Gastrocnemius medialis (tissue), 4 donors: Measurements from ENCODE around the gene SPO11. TPM values are rescaled to one million over a fixed set of nuclear protein-coding genes. Genes with fewer than 3 reads are reported as not detected.

ENCODE experiments used
- ATAC-seq, 2 donors: fragments of 150-250 bp; one replicate each; pipeline ENCODE4 v1.9.1; 2016
- DNase-seq, 2 donors: peaks; one replicate each; pipeline ENCODE4 v3.0.0-alpha.2; 2019
- H3K27ac ChIP-seq, 4 donors: fragments of 200-600 bp; sonication (generic); 1 replicate in 1 of 4; 2 replicates in 3 of 4; pipeline ENCODE4 v1.5.1; 2016 to 2018; ENCODE audit warnings: mild to moderate bottlenecking in 2 of 4, moderate library complexity in 1 of 4
- H3K27me3 ChIP-seq, 3 donors: fragments of 200-600 bp; sonication (generic) in 2 of 3; 1 replicate in 1 of 3; 2 replicates in 2 of 3; pipeline versions ENCODE4 v1.5.1 to v1.6.0; 2016 to 2019; ENCODE audit warnings: mild to moderate bottlenecking in 1 of 3, moderate library complexity in 1 of 3
- H3K36me3 ChIP-seq, 2 donors: fragments of 200-600 bp; sonication (generic) in 1 of 2; one replicate each; pipeline ENCODE4 v1.5.1; 2017 to 2018
- H3K4me1 ChIP-seq, 2 donors: fragments of 200-600 bp; sonication (generic) in 1 of 2; one replicate each; pipeline ENCODE4 v1.5.1; 2016 to 2017; ENCODE audit warnings: mild to moderate bottlenecking in 2 of 2
- H3K4me3 ChIP-seq, 4 donors: fragments of 200-600 bp; sonication (generic) in 3 of 4; 1 replicate in 1 of 4; 2 replicates in 3 of 4; pipeline ENCODE4 v1.5.1; 2016 to 2019; ENCODE audit warnings: mild to moderate bottlenecking in 2 of 4
- H3K9me3 ChIP-seq, 3 donors: fragments of 200-600 bp; sonication (generic) in 2 of 3; 1 replicate in 1 of 3; 2 replicates in 2 of 3; pipeline ENCODE4 v1.5.1; 2016 to 2019
- CTCF ChIP-seq, 5 experiments: fragments of 450-650 bp in 3 of 5; fragments of 200-600 bp in 2 of 5; sonication (generic) in 2 of 5; IDR thresholded peaks in 4 of 5; conservative IDR thresholded peaks in 1 of 5; 1 replicate in 4 of 5; 2 replicates in 1 of 5; pipeline ENCODE4 v1.5.1; 2016 to 2019; ENCODE audit warnings: antibody characterized with exemption in 5 of 5, mild to moderate bottlenecking in 3 of 5, moderate library complexity in 3 of 5
- POLR2A ChIP-seq, 2 donors: fragments of 450-650 bp; IDR thresholded peaks; one replicate each; pipeline ENCODE4 v1.6.1; 2017; ENCODE audit warnings: antibody characterized with exemption in 2 of 2, mild to moderate bottlenecking in 2 of 2, moderate library complexity in 2 of 2
- in situ Hi-C, 4 donors: fragments of 200-750 bp; cut with MboI; loops; one replicate each; pipeline versions ENCODE4 v1.15.0 to v1.8.0; 2017; ENCODE audit warnings: low sequenced_read_pairs in 4 of 4
- intact Hi-C: fragments of 100-400 bp; cut with DNase I; formaldehyde crosslinking; loops from one replicate; pipeline ENCODE4 v1.15.1; 2023; ENCODE audit warnings: low total_unique reads
- total RNA-seq, 4 donors: library from RNA; depleted of rRNA; stranded (reverse); fragments of >200 nt; gene quantifications; one replicate each; pipeline versions ENCODE4 v1.1.0 to v1.2.3, GENCODE V29; 2016

SPO11 gene
- total RNA-seq, 4 donors from 2014 or later = not detected

GRCh38 chr20:57321142-57321541, 8.5 kb upstream of the SPO11 start:
- Histone ChIP-seq H3K9me3 (no peaks in the 10 kb centered on the region), H3K27me3 (peaks cover 5 to 11% (median 7%) of the 10 kb centered on the region in 3 donors), H3K4me1 (no peaks in the 10 kb centered on the region), H3K36me3 (no peaks in the 10 kb centered on the region), H3K27ac (no peak overlapping the region), H3K4me3 (no peak overlapping the region)
- ATAC-seq (no peak), DNase-seq (no peak)
- intact Hi-C loops (no loop called here), in situ Hi-C loops (no loop called here)
- TF ChIP-seq POLR2A (IDR thresholded peaks at IDR 0.05) = no peak
- TF ChIP-seq CTCF (IDR thresholded peaks at IDR 0.05 in 4 of 5, conservative IDR thresholded peaks at IDR 0.05 in 1 of 5) = no peak

GRCh38 chr20:57322476-57322875, 7.1 kb upstream of the SPO11 start:
- H3K4me1 ChIP-seq = no peaks in the 10 kb centered on the region
- ATAC-seq (no peak), DNase-seq (no peak)
- no peak overlapping the region for H3K27ac ChIP-seq
- H3K27me3 ChIP-seq = peaks cover 5 to 11% (median 7%) of the 10 kb centered on the region in 3 donors
- in situ Hi-C loops (no loop called here), intact Hi-C loops (no loop called here)
- no peak for TF ChIP-seq CTCF (IDR thresholded peaks at IDR 0.05 in 4 of 5, conservative IDR thresholded peaks at IDR 0.05 in 1 of 5)
- TF ChIP-seq POLR2A (IDR thresholded peaks at IDR 0.05) = no peak
- H3K9me3 ChIP-seq = no peaks in the 10 kb centered on the region
- H3K36me3 ChIP-seq = no peaks in the 10 kb centered on the region
- H3K4me3 ChIP-seq = no peak overlapping the region

- Histone ChIP-seq H3K4me3 (no peak overlapping the region), H3K36me3 (no peaks in the 10 kb centered on the region), H3K9me3 (no peaks in the 10 kb centered on the region), H3K4me1 (no peaks in the 10 kb centered on the region), H3K27me3 (peaks cover 5 to 11% (median 7%) of the 10 kb centered on the region in 3 donors), H3K27ac (no peak overlapping the region)
- DNase-seq (no peak), ATAC-seq (no peak)
- in situ Hi-C loops (no loop called here), intact Hi-C loops (no loop called here)
- TF ChIP-seq CTCF (IDR thresholded peaks at IDR 0.05 in 4 of 5, conservative IDR thresholded peaks at IDR 0.05 in 1 of 5) (no peak), POLR2A (IDR thresholded peaks at IDR 0.05) (no peak)
Observed at GRCh38 chr20:57323034-57323433, 6.6 kb upstream of the SPO11 start.

GRCh38 chr20:57325632-57326356, 3.8 kb upstream of the SPO11 start:
- no peaks in the 10 kb centered on the region for H3K4me1 ChIP-seq
- in situ Hi-C loops = loop anchor here in 3 of 4 donors (25.0 kb wide), 2 partner anchors 238 to 763 kb away; no protein-coding TSS in a partner anchor
- no peaks in the 10 kb centered on the region for H3K9me3 ChIP-seq
- no peak overlapping the region for H3K27ac ChIP-seq
- no peak for TF ChIP-seq CTCF (IDR thresholded peaks at IDR 0.05 in 4 of 5, conservative IDR thresholded peaks at IDR 0.05 in 1 of 5)
- no peak for TF ChIP-seq POLR2A (IDR thresholded peaks at IDR 0.05)
- no peak overlapping the region for H3K4me3 ChIP-seq
- peaks cover 7 to 23% (median 9%) of the 10 kb centered on the region in 3 donors for H3K27me3 ChIP-seq
- ATAC-seq = no peak
- DNase-seq = no peak
- H3K36me3 ChIP-seq = no peaks in the 10 kb centered on the region
- intact Hi-C loops = no loop called here
